DND-41 (cell line): ENCODE data around the gene ALPL.

Source experiments
- ATAC-seq: fragments of 200-7000 bp; cut with Tn5 transposase; 3 replicates; pipeline ENCODE4 v1.9.1; 2021; ENCODE audit warnings: low read depth; ENCODE audit not compliant: insufficient read depth
- DNase-seq: peaks from one replicate; pipeline ENCODE4 v3.0.0-alpha.2; 2020
- H2AFZ ChIP-seq: 2 replicates; pipeline ENCODE4 v1.6.0; 2012; ENCODE audit warnings: low read depth, low read length
- H3K27ac ChIP-seq: 2 replicates; pipeline ENCODE4 v1.5.1; 2012; ENCODE audit warnings: low read length, inconsistent platforms
- H3K27me3 ChIP-seq: fragments of 200-600 bp; sonication (generic); 2 replicates; pipeline ENCODE4 v1.6.0; 2012; ENCODE audit warnings: low read length, mild to moderate bottlenecking, inconsistent platforms; ENCODE audit not compliant: insufficient read depth, poor library complexity
- H3K36me3 ChIP-seq: 2 replicates; pipeline ENCODE4 v1.5.1; 2012; ENCODE audit warnings: low read length, inconsistent platforms; ENCODE audit not compliant: insufficient read depth
- H3K4me1 ChIP-seq: 2 replicates; pipeline ENCODE4 v1.5.1; 2012; ENCODE audit warnings: mild to moderate bottlenecking, low read length; ENCODE audit not compliant: insufficient read depth
- H3K4me2 ChIP-seq: 2 replicates; pipeline ENCODE4 v1.6.0; 2012; ENCODE audit warnings: mild to moderate bottlenecking, moderate library complexity, low read length, inconsistent platforms; ENCODE audit not compliant: insufficient read depth
- H3K4me3 ChIP-seq, 2 experiments: fragments of 200-600 bp in 1 of 2; shearing (Covaris generic) in 1 of 2; 2 replicates each; pipeline ENCODE4 v1.5.1; 2012 to 2016; ENCODE audit warnings: inconsistent platforms in 2 of 2, low read length in 2 of 2, mild to moderate bottlenecking in 2 of 2, low read depth in 1 of 2, moderate library complexity in 1 of 2
- H3K79me2 ChIP-seq: 2 replicates; pipeline ENCODE4 v1.6.0; 2012; ENCODE audit warnings: low read length, inconsistent platforms; ENCODE audit not compliant: insufficient read depth
- H3K9ac ChIP-seq: 2 replicates; pipeline ENCODE4 v1.6.0; 2012; ENCODE audit warnings: low read depth, mild to moderate bottlenecking, inconsistent platforms, low read length, moderate library complexity
- H3K9me3 ChIP-seq: 2 replicates; pipeline ENCODE4 v1.5.1; 2012; ENCODE audit warnings: low read length, moderate library complexity, mild to moderate bottlenecking, inconsistent platforms; ENCODE audit not compliant: insufficient read depth, severe bottlenecking
- H4K20me1 ChIP-seq: 2 replicates; pipeline ENCODE4 v1.6.0; 2012; ENCODE audit warnings: low read length; ENCODE audit not compliant: insufficient read depth
- CTCF ChIP-seq: IDR thresholded peaks from 2 replicates; pipeline ENCODE4 v1.5.1; 2012; ENCODE audit warnings: borderline replicate concordance, low read length, moderate library complexity, mild to moderate bottlenecking; ENCODE audit not compliant: poor library complexity, severe bottlenecking; ENCODE audit errors: extremely low read depth
- EZH2 ChIP-seq: IDR thresholded peaks from 3 replicates; pipeline ENCODE4 v1.6.1; 2012; ENCODE audit warnings: borderline replicate concordance, low read depth, mild to moderate bottlenecking, moderate library complexity, low read length, inconsistent platforms; ENCODE audit not compliant: severe bottlenecking

The ALPL gene

GRCh38 chr1:21523297-21523813 is 14.1 kb downstream of the ALPL start:
- DNase-seq (no peak), ATAC-seq (no peak)
- no peak overlapping the region for H3K9ac ChIP-seq
- TF ChIP-seq CTCF, result no peak
- TF ChIP-seq EZH2, result no peak
- no peaks in the 10 kb centered on the region for H3K27me3 ChIP-seq
- H4K20me1 ChIP-seq, result no peaks in the 10 kb centered on the region
- no peak overlapping the region for H2AFZ ChIP-seq
- H3K27ac ChIP-seq, result no peak overlapping the region
- H3K4me1 ChIP-seq, result no peaks in the 10 kb centered on the region
- H3K36me3 ChIP-seq, result no peaks in the 10 kb centered on the region
- H3K4me2 ChIP-seq, result no peak overlapping the region
- H3K79me2 ChIP-seq, result no peaks in the 10 kb centered on the region
- H3K9me3 ChIP-seq, result no peaks in the 10 kb centered on the region
- H3K4me3 ChIP-seq, result no peak overlapping the region

- H3K4me2 ChIP-seq, result no peak overlapping the region
- no peak overlapping the region for H3K4me3 ChIP-seq
- DNase-seq (no peak), ATAC-seq (no peak)
- H3K27me3 ChIP-seq, result no peaks in the 10 kb centered on the region
- H3K79me2 ChIP-seq, result no peaks in the 10 kb centered on the region
- H3K9ac ChIP-seq, result no peak overlapping the region
- H3K27ac ChIP-seq, result no peak overlapping the region
- no peaks in the 10 kb centered on the region for H3K9me3 ChIP-seq
- H4K20me1 ChIP-seq, result no peaks in the 10 kb centered on the region
- no peak overlapping the region for H2AFZ ChIP-seq
- H3K4me1 ChIP-seq, result no peaks in the 10 kb centered on the region
- no peaks in the 10 kb centered on the region for H3K36me3 ChIP-seq
- TF ChIP-seq EZH2 (no peak), CTCF (no peak)
Observed at GRCh38 chr1:21524220-21524619, 15.0 kb downstream of the ALPL start.

- no peaks in the 10 kb centered on the region for H3K27me3 ChIP-seq
- DNase-seq (no peak), ATAC-seq (no peak)
- no peak overlapping the region for H3K4me2 ChIP-seq
- no peak overlapping the region for H3K9ac ChIP-seq
- H4K20me1 ChIP-seq, result no peaks in the 10 kb centered on the region
- H3K9me3 ChIP-seq, result no peaks in the 10 kb centered on the region
- no peaks in the 10 kb centered on the region for H3K4me1 ChIP-seq
- H3K4me3 ChIP-seq, result no peak overlapping the region
- TF ChIP-seq CTCF (no peak), EZH2 (no peak)
- H3K79me2 ChIP-seq, result no peaks in the 10 kb centered on the region
- no peak overlapping the region for H2AFZ ChIP-seq
- no peak overlapping the region for H3K27ac ChIP-seq
- no peaks in the 10 kb centered on the region for H3K36me3 ChIP-seq
Observed at GRCh38 chr1:21524686-21525339, 15.6 kb downstream of the ALPL start.
